COLO829 (cell line): ENCODE results near the gene LAP3.

Source experiments
- DNase-seq: peaks from one replicate; pipeline ENCODE4 v3.0.0; 2012; ENCODE audit warnings: low spot score

LAP3 gene

GRCh38 chr4:17619416-17620105 is 42.6 kb downstream of the LAP3 start:
- no peak for DNase-seq

DNA sequence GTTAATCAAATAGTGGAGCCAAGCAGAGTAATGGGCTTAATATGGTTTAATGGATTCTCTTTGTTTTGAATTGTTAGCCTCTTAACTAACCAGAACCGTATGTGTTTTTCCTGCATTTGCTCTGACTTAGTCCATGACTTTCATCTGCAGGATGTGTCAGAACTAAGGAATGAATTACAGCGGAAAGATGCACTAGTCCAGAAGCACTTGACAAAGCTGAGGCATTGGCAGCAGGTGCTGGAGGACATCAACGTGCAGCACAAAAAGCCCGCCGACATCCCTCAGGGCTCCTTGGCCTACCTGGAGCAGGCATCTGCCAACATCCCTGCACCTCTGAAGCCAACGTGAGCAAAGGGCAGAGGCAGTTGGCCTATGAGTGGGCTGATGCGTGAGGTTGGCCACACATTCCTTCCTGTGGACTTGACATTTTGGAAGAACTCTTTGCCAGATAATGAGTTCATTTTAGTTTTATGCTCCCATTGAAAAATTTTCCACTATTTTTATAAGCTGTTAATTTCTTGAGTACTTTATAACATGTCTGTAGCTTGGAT is 46.5 kb downstream of the LAP3 start:
- DNase-seq, result no peak

GRCh38 chr4:17624821-17625220 is 47.8 kb downstream of the LAP3 start:
- DNase-seq, result no peak

DNA sequence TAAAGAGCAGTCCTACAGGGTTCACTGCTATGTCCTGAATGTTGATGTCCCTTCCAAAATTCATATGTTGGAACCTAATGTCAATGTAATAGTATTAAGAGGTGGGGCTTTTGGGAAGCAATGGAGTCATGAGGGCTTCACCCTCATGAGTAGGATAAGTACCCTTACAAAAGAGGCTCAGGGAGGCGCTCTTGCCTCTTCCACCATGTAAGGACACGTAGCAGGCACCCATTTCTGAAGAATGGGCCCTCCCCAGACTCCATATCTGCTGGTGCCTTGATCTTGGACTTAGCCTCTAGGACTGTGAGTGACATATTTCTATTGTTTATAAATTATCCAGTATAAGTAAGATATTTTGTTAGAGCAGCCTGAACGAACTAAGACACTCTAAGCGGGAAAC is 53.2 kb downstream of the LAP3 start:
- no peak for DNase-seq

DNA sequence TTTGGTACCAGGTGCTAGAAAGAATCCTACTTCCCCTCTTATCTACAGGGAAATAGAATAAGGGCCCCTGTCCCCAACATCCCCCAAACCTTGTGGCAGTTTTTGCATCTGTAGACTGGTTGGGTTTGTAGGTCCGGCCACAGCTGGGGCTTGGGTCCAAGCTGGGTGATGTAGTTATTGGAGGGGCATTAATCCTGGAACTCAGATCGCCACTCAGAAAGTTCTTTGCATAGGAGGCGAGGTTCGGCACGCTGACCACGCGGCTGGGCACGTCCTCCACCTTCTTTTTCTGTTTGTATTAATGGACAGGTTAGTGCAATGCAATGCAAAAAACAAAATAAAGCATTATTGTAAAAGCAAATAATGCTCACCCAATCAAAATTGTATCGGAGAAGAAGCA is 56.6 kb downstream of the LAP3 start:
- DNase-seq, result no peak

DNA sequence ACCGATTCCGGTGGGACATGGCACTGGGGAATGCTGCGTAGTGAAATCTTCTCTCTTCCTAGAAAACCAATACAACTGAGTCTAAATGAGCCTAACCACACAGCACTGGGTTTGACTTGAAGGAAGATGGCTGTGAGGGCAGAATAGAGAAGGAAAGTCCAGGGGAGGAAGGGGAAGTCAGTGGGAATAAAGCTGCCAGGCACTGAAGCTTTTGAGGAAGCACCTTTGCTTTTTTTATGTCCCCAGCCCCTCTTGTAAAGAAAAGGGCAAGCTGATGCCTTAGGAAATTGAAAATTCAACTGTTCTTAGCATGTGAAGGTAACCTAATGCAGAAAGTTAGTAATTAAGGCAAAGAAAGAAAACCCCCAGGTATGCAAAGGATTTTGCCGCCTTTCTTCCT is 58.1 kb downstream of the LAP3 start:
- DNase-seq, result no peak

GRCh38 chr4:17636341-17636695 is 59.3 kb downstream of the LAP3 start:
- DNase-seq, result no peak

DNA sequence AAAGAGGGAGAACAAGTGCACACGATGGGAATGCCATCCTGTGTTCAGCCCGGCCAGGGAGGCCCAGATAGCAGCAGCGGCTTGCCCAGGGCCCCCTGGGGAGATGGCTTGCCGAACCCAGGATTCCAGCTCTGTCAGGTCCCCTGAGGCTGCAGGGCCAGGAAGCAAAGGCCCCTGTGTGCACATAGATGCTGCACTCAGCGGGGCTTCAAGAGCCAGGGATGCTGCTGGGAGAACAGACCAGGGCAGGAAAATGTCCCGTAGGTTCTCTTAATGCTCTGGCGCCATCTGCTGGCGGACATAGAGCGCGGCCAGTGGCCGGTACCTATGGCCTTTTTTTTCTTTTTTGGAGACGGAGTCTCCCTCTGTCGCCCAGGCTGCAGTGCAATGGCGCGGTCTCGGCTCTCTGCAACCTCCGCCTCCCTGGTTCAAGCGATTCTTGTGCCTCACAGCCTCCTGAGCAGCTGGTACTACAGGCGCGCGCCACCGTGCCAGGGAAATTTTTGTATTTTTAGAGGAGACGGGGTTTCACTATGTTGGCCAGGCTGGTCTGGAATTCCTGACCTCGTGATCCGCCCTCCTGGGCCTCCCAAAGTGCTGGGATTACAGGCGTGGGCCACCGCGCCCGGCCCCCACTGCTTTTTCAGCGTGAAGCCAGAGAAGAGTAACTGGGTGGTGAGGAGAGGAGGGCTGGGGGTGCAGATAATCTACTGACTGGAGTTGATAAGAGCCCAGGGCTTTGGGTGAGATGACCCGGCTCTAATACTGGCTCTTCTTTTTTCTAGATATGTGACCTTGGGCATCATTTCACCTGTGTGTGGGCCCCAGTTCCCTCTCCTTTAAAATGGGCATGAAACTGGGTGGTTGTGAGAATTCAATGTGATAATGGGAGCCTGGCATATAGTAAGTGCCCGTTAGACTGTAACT is 60.0 kb downstream of the LAP3 start:
- peak; percentile 53 for DNase-seq

DNA sequence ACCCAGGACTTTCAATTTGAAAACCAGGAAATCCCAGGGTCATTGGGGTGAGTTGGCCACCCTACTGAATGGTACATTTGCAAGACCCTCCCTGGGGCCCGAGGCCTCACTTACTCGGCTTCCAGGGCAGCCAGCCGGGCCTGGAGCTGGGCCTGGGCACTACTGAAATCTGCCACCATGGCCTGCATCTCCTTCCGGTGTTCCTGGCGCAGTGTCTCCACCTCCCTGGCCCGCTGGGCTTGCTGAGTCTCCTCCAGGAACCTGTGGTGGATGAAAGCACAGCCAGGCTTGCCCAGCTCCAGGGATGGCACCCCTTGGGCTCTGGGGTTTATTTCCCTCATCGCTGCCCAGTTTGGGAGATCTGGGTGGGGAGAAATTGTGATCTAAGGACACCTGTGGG is 62.1 kb downstream of the LAP3 start:
- no peak for DNase-seq

DNA sequence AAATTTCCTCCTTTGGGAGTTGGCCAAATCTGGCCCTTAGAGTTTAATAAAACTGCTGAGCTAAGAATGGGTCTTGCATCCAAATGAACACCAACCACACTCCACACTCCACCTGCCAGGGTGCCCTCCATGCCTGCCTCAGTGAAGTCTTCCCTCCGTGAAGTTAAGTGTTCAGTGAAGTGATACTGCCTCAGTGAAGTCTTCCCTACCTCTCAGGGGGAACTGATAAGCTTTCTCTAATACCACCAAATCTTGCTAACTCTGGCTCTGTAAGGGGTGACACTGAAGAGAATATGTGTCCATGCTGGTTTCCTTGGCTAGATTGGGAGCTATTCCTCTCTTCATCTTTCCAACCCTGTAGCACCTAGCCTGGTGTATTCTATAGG is 65.4 kb downstream of the LAP3 start:
- DNase-seq, result no peak

- DNase-seq, result no peak
Measured at GRCh38 chr4:17646693-17647092, 69.7 kb downstream of the LAP3 start.

- DNase-seq, result no peak
Measured at GRCh38 chr4:17647176-17647806, 70.3 kb downstream of the LAP3 start.

DNA sequence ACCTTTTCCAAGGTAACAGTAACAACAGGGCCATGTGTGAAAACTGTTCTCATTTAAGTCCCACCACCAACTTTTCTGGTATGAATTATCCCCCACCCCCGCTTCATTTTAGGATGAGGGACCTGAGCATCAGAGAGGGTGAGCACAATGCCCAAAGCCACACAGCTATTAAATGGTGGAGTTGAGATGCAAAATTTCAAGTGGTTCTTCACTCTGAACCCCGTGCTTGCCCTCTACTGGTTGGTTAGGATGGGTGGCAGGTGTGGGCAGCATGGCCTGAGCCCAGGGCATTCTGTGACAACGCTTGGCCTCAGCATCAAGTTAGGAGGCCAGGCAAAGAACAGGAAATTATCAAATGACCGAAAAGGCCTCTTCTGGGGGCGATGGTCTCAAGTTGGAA is 70.9 kb downstream of the LAP3 start:
- DNase-seq, result no peak

- no peak for DNase-seq
Measured at GRCh38 chr4:17650406-17650805, 73.4 kb downstream of the LAP3 start.

GRCh38 chr4:17654701-17655100 is 77.7 kb downstream of the LAP3 start:
- no peak for DNase-seq

DNA sequence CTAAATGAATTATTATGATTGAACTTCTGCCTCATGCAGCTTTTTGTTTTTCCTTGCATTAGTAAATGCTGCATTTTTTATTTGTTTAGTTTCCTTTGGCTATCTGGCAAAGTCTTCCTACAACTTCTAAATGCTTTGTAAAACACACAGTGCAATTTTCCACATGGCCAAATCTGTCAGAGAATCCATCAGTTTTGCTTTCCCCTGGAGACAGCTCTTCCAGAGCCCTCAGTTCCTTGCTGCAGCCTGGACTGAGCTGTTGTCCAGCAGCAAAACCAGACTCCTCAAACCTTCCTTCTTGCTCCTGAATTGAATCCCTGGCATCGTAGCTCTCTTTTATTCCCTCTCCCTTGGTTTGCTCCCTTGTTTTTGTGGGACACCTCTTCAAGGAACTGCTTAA is 80.1 kb downstream of the LAP3 start:
- no peak for DNase-seq
